ENCODE data around the gene SNRPE.
"Not testable (repeated sequence)": the region's sequence is repeated elsewhere in the genome, so short reads cannot be mapped to it uniquely, and the experiment has no call there.

The SNRPE gene

GRCh38 chr1:203861379-203862184 is at the start of gene SNRPE:
TSS of gene SNRPE (plus strand) at chr1:203861599. CDS start at chr1:203861660, 61 bp downstream.
- Histone ChIP-seq H3K27ac (ENCODE audit: low read depth, low read length) (peak within 1 kb of the TSS; percentile 97), H3K4me3 (ENCODE audit: low read depth, low read length) (peak within 1 kb of the TSS; percentile 93), H3K9ac (ENCODE audit: low read depth, low read length) (peak within 1 kb of the TSS; percentile 99), H3K36me3 (ENCODE audit: control insufficient read depth, insufficient read depth, low read length) (peaks cover 36% of the 10 kb centered on the region), H3K27me3 (ENCODE audit: control insufficient read depth, insufficient read depth, low read length) (no peaks in the 10 kb centered on the region), H3K9me3 (ENCODE audit: control insufficient read depth, insufficient read depth, low read length) (no peaks in the 10 kb centered on the region), H3K4me1 (ENCODE audit: control insufficient read depth, insufficient read depth, low read length) (peaks cover 6% of the 10 kb centered on the region)

GRCh38 chr1:203813581-203814341 is 47.6 kb upstream of the SNRPE start:
- no peak overlapping the region for H3K9ac ChIP-seq (ENCODE audit: low read depth, low read length)
- no peaks in the 10 kb centered on the region for H3K4me1 ChIP-seq (ENCODE audit: control insufficient read depth, insufficient read depth, low read length)
- no peaks in the 10 kb centered on the region for H3K27me3 ChIP-seq (ENCODE audit: control insufficient read depth, insufficient read depth, low read length)
- no peak overlapping the region for H3K4me3 ChIP-seq (ENCODE audit: low read depth, low read length)
- no peak overlapping the region for H3K27ac ChIP-seq (ENCODE audit: low read depth, low read length)
- peaks cover 64% of the 10 kb centered on the region for H3K36me3 ChIP-seq (ENCODE audit: control insufficient read depth, insufficient read depth, low read length)
- no peaks in the 10 kb centered on the region for H3K9me3 ChIP-seq (ENCODE audit: control insufficient read depth, insufficient read depth, low read length)

- no peaks in the 10 kb centered on the region for H3K27me3 ChIP-seq (ENCODE audit: control insufficient read depth, insufficient read depth, low read length)
These were observed 43.0 kb upstream of the SNRPE start for GRCh38 chr1:203818399-203818798.

GRCh38 chr1:203823306-203823705 is 38.1 kb upstream of the SNRPE start:
- H3K4me1 ChIP-seq (ENCODE audit: control insufficient read depth, insufficient read depth, low read length) = no peaks in the 10 kb centered on the region
- no peaks in the 10 kb centered on the region for H3K9me3 ChIP-seq (ENCODE audit: control insufficient read depth, insufficient read depth, low read length)
- no peak overlapping the region for H3K27ac ChIP-seq (ENCODE audit: low read depth, low read length)
- H3K9ac ChIP-seq (ENCODE audit: low read depth, low read length) = no peak overlapping the region
- H3K36me3 ChIP-seq (ENCODE audit: control insufficient read depth, insufficient read depth, low read length) = peaks cover 85% of the 10 kb centered on the region
- no peaks in the 10 kb centered on the region for H3K27me3 ChIP-seq (ENCODE audit: control insufficient read depth, insufficient read depth, low read length)
- no peak overlapping the region for H3K4me3 ChIP-seq (ENCODE audit: low read depth, low read length)

More at GRCh38 chr1:203818399-203818798, 43.0 kb upstream of the SNRPE start:
- no peaks in the 10 kb centered on the region for H3K9me3 ChIP-seq (ENCODE audit: control insufficient read depth, insufficient read depth, low read length)
- no peak overlapping the region for H3K9ac ChIP-seq (ENCODE audit: low read depth, low read length)
- no peak overlapping the region for H3K4me3 ChIP-seq (ENCODE audit: low read depth, low read length)
- no peaks in the 10 kb centered on the region for H3K4me1 ChIP-seq (ENCODE audit: control insufficient read depth, insufficient read depth, low read length)
- no peak overlapping the region for H3K27ac ChIP-seq (ENCODE audit: low read depth, low read length)
- H3K36me3 ChIP-seq (ENCODE audit: control insufficient read depth, insufficient read depth, low read length) = peaks cover 88% of the 10 kb centered on the region

GRCh38 chr1:203826175-203826574 is 35.2 kb upstream of the SNRPE start:
- Histone ChIP-seq H3K9ac (ENCODE audit: low read depth, low read length) (no peak overlapping the region), H3K27ac (ENCODE audit: low read depth, low read length) (no peak overlapping the region), H3K36me3 (ENCODE audit: control insufficient read depth, insufficient read depth, low read length) (peaks cover 86% of the 10 kb centered on the region), H3K4me1 (ENCODE audit: control insufficient read depth, insufficient read depth, low read length) (no peaks in the 10 kb centered on the region), H3K4me3 (ENCODE audit: low read depth, low read length) (no peak overlapping the region), H3K9me3 (ENCODE audit: control insufficient read depth, insufficient read depth, low read length) (no peaks in the 10 kb centered on the region), H3K27me3 (ENCODE audit: control insufficient read depth, insufficient read depth, low read length) (no peaks in the 10 kb centered on the region)

DNA sequence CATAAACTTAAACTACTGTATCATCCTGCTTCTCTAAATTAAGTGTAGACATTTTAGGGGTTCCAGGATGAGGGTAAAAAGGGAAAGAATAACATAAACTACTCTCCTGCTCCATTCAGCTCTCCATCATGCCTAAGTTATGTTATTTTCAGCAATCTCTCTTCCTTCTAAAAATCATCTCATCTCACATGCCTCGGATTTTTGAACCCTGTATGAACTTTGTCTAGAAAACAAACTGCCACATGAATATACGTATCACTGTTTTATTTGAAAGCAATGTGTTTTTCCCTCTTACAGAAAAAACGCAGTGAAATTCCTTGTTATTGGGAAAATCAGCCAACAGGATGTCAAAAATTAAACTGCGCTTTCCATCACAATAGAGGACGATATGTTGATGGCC is 33.4 kb upstream of the SNRPE start:
- Histone ChIP-seq H3K27me3 (ENCODE audit: control insufficient read depth, insufficient read depth, low read length) (no peaks in the 10 kb centered on the region), H3K4me3 (ENCODE audit: low read depth, low read length) (no peak overlapping the region), H3K9ac (ENCODE audit: low read depth, low read length) (no peak overlapping the region), H3K27ac (ENCODE audit: low read depth, low read length) (no peak overlapping the region), H3K4me1 (ENCODE audit: control insufficient read depth, insufficient read depth, low read length) (no peaks in the 10 kb centered on the region), H3K36me3 (ENCODE audit: control insufficient read depth, insufficient read depth, low read length) (peaks cover 85% of the 10 kb centered on the region), H3K9me3 (ENCODE audit: control insufficient read depth, insufficient read depth, low read length) (no peaks in the 10 kb centered on the region)

DNA sequence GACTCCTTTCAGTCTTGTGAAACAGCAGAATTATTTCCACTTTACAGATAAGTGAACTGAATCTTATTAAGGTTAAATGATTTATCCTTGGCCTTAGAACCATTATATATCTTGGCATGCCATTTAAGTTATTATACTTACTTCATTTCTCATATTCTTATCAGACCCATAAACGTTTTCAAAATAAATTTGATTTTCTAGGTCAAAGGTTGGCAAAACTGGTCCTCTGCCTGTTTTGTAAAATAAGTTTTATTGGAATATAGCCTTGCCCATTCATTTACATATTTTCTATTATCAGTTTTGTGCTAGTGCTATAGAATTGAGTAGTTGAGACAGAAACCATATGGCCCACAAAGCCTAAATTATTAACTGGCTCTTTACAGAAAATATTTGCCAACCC is 32.9 kb upstream of the SNRPE start:
- peaks cover 83% of the 10 kb centered on the region for H3K36me3 ChIP-seq (ENCODE audit: control insufficient read depth, insufficient read depth, low read length)
- no peak overlapping the region for H3K4me3 ChIP-seq (ENCODE audit: low read depth, low read length)

DNA sequence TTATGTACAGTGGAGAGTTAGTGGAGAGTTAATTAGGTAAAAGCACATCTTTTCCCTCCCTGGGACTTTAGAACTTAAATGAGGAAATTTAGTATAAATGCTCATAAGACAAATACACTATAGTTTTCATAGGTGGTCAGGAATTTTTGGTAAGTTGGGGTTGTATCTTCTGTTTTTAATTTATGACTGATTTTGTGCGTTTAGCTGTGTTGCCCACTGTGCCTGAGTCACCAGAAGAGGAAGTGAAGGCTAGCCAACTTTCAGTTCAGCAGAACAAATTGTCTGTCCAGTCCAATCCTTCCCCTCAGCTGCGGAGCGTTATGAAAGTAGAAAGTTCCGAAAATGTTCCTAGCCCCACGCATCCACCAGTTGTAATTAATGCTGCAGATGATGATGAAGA is 32.2 kb upstream of the SNRPE start:
- H3K4me1 ChIP-seq (ENCODE audit: control insufficient read depth, insufficient read depth, low read length); H3K9me3 ChIP-seq (ENCODE audit: control insufficient read depth, insufficient read depth, low read length); H3K27ac ChIP-seq (ENCODE audit: low read depth, low read length); H3K9ac ChIP-seq (ENCODE audit: low read depth, low read length); H3K4me3 ChIP-seq (ENCODE audit: low read depth, low read length); H3K27me3 ChIP-seq (ENCODE audit: control insufficient read depth, insufficient read depth, low read length): not testable (repeated sequence)
- peaks cover 85% of the 10 kb centered on the region for H3K36me3 ChIP-seq (ENCODE audit: control insufficient read depth, insufficient read depth, low read length)

More for the DNA sequence above, 32.9 kb upstream of the SNRPE start:
- H3K4me1 ChIP-seq (ENCODE audit: control insufficient read depth, insufficient read depth, low read length) = no peaks in the 10 kb centered on the region
- H3K9ac ChIP-seq (ENCODE audit: low read depth, low read length) = no peak overlapping the region
- no peaks in the 10 kb centered on the region for H3K27me3 ChIP-seq (ENCODE audit: control insufficient read depth, insufficient read depth, low read length)
- H3K27ac ChIP-seq (ENCODE audit: low read depth, low read length) = no peak overlapping the region
- H3K9me3 ChIP-seq (ENCODE audit: control insufficient read depth, insufficient read depth, low read length) = no peaks in the 10 kb centered on the region

- H3K9ac ChIP-seq (ENCODE audit: low read depth, low read length) = no peak overlapping the region
- H3K27me3 ChIP-seq (ENCODE audit: control insufficient read depth, insufficient read depth, low read length) = no peaks in the 10 kb centered on the region
- H3K4me3 ChIP-seq (ENCODE audit: low read depth, low read length) = no peak overlapping the region
- H3K9me3 ChIP-seq (ENCODE audit: control insufficient read depth, insufficient read depth, low read length) = no peaks in the 10 kb centered on the region
- H3K4me1 ChIP-seq (ENCODE audit: control insufficient read depth, insufficient read depth, low read length) = no peaks in the 10 kb centered on the region
- no peak overlapping the region for H3K27ac ChIP-seq (ENCODE audit: low read depth, low read length)
- H3K36me3 ChIP-seq (ENCODE audit: control insufficient read depth, insufficient read depth, low read length) = peaks cover 94% of the 10 kb centered on the region
These were observed 25.9 kb upstream of the SNRPE start for GRCh38 chr1:203835476-203835875.

DNA sequence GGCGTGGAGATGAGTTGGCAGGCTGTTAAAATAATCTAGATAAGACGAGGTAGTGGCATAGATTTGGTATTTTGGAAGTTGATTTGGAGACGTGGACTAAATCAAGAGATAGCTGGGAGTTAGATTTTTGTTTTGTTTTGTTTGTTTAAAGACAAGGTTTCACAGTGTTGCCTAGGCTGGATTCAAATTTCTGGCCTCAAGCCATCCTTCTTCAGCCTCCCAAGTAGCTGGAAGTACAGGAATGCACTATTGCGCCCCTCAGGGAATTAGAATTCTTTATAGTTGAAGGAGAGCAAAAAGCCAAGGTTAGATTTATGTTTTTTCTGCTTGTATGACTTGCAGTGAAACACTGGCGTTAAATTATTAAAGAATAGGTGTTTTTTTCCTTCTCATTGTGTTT is 22.3 kb upstream of the SNRPE start:
- H3K36me3 ChIP-seq (ENCODE audit: control insufficient read depth, insufficient read depth, low read length) = peaks cover 81% of the 10 kb centered on the region
- no peak overlapping the region for H3K27ac ChIP-seq (ENCODE audit: low read depth, low read length)
- H3K9me3 ChIP-seq (ENCODE audit: control insufficient read depth, insufficient read depth, low read length) = peaks cover 4% of the 10 kb centered on the region; the same call in 1 of the 2 replicates
- H3K4me3 ChIP-seq (ENCODE audit: low read depth, low read length) = no peak overlapping the region
- H3K4me1 ChIP-seq (ENCODE audit: control insufficient read depth, insufficient read depth, low read length) = 0 out of 2 replicates have a peak, but pooled peaks cover 6% of the 10 kb centered on the region
- H3K27me3 ChIP-seq (ENCODE audit: control insufficient read depth, insufficient read depth, low read length) = no peaks in the 10 kb centered on the region
- H3K9ac ChIP-seq (ENCODE audit: low read depth, low read length) = no peak overlapping the region

All from HUES48 (cell line).